Testis (tissue), 2 donors: ENCODE results near the gene ESYT2.

Experiments used
- POLR2A ChIP-seq: fragments of 450-650 bp; IDR thresholded peaks from one replicate; pipeline ENCODE4 v1.6.1; 2017; ENCODE audit warnings: antibody characterized with exemption, mild to moderate bottlenecking, moderate library complexity
- TF ChIP-seq, protein P1 (sequence below), 3 experiments: fragments of 450-650 bp in 2 of 3; fragments of 200-600 bp in 1 of 3; sonication (generic) in 1 of 3; IDR thresholded peaks; one replicate each; pipeline ENCODE4 v1.5.1; 2016 to 2019; ENCODE audit warnings: antibody characterized with exemption in 3 of 3, mild to moderate bottlenecking in 2 of 3, moderate library complexity in 1 of 3

DNA sequence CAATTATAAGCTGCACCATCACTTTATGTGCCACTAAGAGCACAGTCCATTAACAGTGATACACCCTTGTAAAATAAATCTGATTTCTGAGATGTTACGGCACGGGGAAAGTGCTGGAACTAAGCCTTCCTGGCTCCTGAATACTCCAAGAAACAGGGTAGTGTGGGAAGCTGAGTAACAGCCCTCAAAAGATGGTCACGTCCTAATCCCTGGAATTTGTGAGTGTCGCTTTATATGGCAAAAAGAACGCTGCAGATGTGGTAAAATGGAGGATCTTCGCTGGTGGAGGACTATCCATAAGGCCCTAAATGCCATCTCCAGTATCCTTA is 13.5 kb downstream of the ESYT2 start:
- no peak for TF ChIP-seq POLR2A
- TF ChIP-seq, protein P1, sequence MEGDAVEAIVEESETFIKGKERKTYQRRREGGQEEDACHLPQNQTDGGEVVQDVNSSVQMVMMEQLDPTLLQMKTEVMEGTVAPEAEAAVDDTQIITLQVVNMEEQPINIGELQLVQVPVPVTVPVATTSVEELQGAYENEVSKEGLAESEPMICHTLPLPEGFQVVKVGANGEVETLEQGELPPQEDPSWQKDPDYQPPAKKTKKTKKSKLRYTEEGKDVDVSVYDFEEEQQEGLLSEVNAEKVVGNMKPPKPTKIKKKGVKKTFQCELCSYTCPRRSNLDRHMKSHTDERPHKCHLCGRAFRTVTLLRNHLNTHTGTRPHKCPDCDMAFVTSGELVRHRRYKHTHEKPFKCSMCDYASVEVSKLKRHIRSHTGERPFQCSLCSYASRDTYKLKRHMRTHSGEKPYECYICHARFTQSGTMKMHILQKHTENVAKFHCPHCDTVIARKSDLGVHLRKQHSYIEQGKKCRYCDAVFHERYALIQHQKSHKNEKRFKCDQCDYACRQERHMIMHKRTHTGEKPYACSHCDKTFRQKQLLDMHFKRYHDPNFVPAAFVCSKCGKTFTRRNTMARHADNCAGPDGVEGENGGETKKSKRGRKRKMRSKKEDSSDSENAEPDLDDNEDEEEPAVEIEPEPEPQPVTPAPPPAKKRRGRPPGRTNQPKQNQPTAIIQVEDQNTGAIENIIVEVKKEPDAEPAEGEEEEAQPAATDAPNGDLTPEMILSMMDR (IDR thresholded peaks at IDR 0.05), result no peak
